BLaER1 (cell line): ENCODE measurements around the gene ASTN2.
A peak's percentile ranks its signal among the peaks of the same experiment; 100 is the strongest.

Experiments
- H3K27ac ChIP-seq: shearing (Covaris generic); formaldehyde crosslinking; 2 replicates; pipeline ENCODE4 v1.8.1; 2022
- H3K27me3 ChIP-seq: shearing (Covaris generic); formaldehyde crosslinking; 2 replicates; pipeline ENCODE4 v1.8.1; 2022
- H3K36me3 ChIP-seq: shearing (Covaris generic); formaldehyde crosslinking; 2 replicates; pipeline ENCODE4 v1.8.1; 2022
- H3K4me1 ChIP-seq: shearing (Covaris generic); formaldehyde crosslinking; 2 replicates; pipeline ENCODE4 v1.8.1; 2022
- H3K4me2 ChIP-seq: shearing (Covaris generic); formaldehyde crosslinking; 2 replicates; pipeline ENCODE4 v1.8.1; 2022
- H3K4me3 ChIP-seq: shearing (Covaris generic); formaldehyde crosslinking; 2 replicates; pipeline ENCODE4 v1.8.1; 2022
- H3K9ac ChIP-seq: shearing (Covaris generic); formaldehyde crosslinking; 2 replicates; pipeline ENCODE4 v1.8.1; 2022
- H3K9me3 ChIP-seq: shearing (Covaris generic); formaldehyde crosslinking; 2 replicates; pipeline ENCODE4 v1.8.1; 2022
- H4K20me1 ChIP-seq: shearing (Covaris generic); formaldehyde crosslinking; 2 replicates; pipeline ENCODE4 v1.8.1; 2022
- Cebpa-rat ChIP-seq: shearing (Covaris generic); IDR thresholded peaks from 2 replicates; pipeline ENCODE4 v1.8.1; 2022

Gene ASTN2

GRCh38 chr9:116449949-116450348 lies 964.9 kb downstream of the ASTN2 start:
- Histone ChIP-seq H3K4me3 (no peak overlapping the region), H3K9ac (no peak overlapping the region), H3K36me3 (no peaks in the 10 kb centered on the region), H3K9me3 (no peaks in the 10 kb centered on the region), H4K20me1 (no peaks in the 10 kb centered on the region), H3K4me2 (no peak overlapping the region), H3K27ac (no peak overlapping the region), H3K4me1 (peaks cover 12% of the 10 kb centered on the region), H3K27me3 (no peaks in the 10 kb centered on the region)
- no peak for TF ChIP-seq Cebpa-rat

- Histone ChIP-seq H3K4me1 (peaks cover 12% of the 10 kb centered on the region), H3K9ac (no peak overlapping the region), H3K27me3 (no peaks in the 10 kb centered on the region), H3K4me3 (no peak overlapping the region), H3K27ac (peak overlapping the region; percentile 40; the same call in 1 of the 2 replicates), H3K36me3 (no peaks in the 10 kb centered on the region), H4K20me1 (no peaks in the 10 kb centered on the region), H3K9me3 (no peaks in the 10 kb centered on the region), H3K4me2 (peak overlapping the region; percentile 49)
- TF ChIP-seq Cebpa-rat = no peak
Measured at GRCh38 chr9:116448431-116448830, 966.4 kb downstream of the ASTN2 start.

GRCh38 chr9:116447934-116448333 lies 966.9 kb downstream of the ASTN2 start:
- H3K9ac ChIP-seq = no peak overlapping the region
- no peak overlapping the region for H3K4me3 ChIP-seq
- no peaks in the 10 kb centered on the region for H3K36me3 ChIP-seq
- H3K4me2 ChIP-seq = peak overlapping the region; percentile 49
- no peaks in the 10 kb centered on the region for H3K27me3 ChIP-seq
- no peaks in the 10 kb centered on the region for H4K20me1 ChIP-seq
- no peaks in the 10 kb centered on the region for H3K9me3 ChIP-seq
- H3K4me1 ChIP-seq = peaks cover 12% of the 10 kb centered on the region
- TF ChIP-seq Cebpa-rat = no peak
- peak overlapping the region; percentile 40; the same call in 1 of the 2 replicates for H3K27ac ChIP-seq

- no peaks in the 10 kb centered on the region for H3K9me3 ChIP-seq
- H3K27me3 ChIP-seq = no peaks in the 10 kb centered on the region
- H3K4me3 ChIP-seq = no peak overlapping the region
- H3K27ac ChIP-seq = no peak overlapping the region
- no peak overlapping the region for H3K4me2 ChIP-seq
- no peak overlapping the region for H3K9ac ChIP-seq
- no peaks in the 10 kb centered on the region for H3K36me3 ChIP-seq
- H4K20me1 ChIP-seq = no peaks in the 10 kb centered on the region
- peaks cover 2% of the 10 kb centered on the region for H3K4me1 ChIP-seq
- no peak for TF ChIP-seq Cebpa-rat
Measured at GRCh38 chr9:116442528-116442927, 972.3 kb downstream of the ASTN2 start.

DNA sequence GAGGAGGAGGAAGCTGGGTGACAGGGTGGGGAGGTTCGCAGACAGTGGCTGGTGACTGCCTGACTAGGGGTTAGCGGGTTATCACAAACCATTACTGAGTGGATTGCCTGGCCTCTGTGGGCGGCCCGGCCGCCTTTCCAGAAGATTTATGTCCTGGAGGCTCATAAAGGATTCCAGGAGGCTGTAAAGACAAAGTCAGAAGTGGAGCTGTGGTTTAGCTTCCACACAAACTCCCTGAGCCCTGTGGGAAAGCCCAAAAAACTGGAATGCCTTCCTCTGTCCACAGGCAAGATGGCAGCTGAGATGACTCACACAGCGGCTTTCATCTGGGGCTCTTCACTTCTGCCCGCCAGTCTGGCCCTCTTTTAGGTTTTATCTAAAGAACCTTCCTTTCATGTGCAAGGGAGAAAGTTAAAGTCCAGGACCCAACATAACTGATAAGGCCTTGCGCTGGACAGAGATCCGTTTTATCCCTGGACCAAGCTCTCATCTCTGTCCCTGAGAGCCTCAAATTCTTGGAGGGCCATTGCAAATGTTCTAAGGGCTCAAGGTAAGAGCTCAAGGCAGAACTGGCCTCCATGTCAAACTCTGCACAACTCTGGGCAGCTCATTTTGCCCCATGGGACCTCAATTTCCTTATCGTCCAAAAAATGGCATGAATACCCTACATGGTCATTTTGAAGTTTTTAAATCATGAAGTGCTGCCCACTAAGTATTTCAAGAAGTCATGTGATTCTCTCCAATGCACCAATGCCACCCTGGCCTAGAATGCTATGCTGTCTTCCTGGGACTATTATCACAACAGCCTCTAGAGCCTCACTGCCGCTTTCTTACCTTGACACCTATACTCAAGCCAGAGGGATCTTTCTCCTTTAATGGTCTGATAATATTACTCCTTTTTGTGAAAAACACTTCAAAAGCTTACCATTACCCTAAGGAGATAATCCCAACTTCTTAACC lies 977.2 kb downstream of the ASTN2 start:
- no peak for TF ChIP-seq Cebpa-rat
- Histone ChIP-seq H4K20me1 (no peaks in the 10 kb centered on the region), H3K36me3 (no peaks in the 10 kb centered on the region), H3K9ac (no peak overlapping the region), H3K9me3 (no peaks in the 10 kb centered on the region), H3K4me2 (no peak overlapping the region), H3K4me1 (no peaks in the 10 kb centered on the region), H3K4me3 (no peak overlapping the region), H3K27me3 (no peaks in the 10 kb centered on the region), H3K27ac (no peak overlapping the region)

GRCh38 chr9:116436121-116436520 lies 978.7 kb downstream of the ASTN2 start:
- Histone ChIP-seq H3K27me3 (no peaks in the 10 kb centered on the region), H3K9me3 (no peaks in the 10 kb centered on the region), H3K4me1 (no peaks in the 10 kb centered on the region), H3K4me2 (no peak overlapping the region), H3K9ac (no peak overlapping the region), H3K4me3 (no peak overlapping the region), H4K20me1 (no peaks in the 10 kb centered on the region), H3K36me3 (no peaks in the 10 kb centered on the region), H3K27ac (no peak overlapping the region)
- TF ChIP-seq Cebpa-rat = no peak

GRCh38 chr9:116435706-116436105 lies 979.2 kb downstream of the ASTN2 start:
- Histone ChIP-seq H3K9ac (no peak overlapping the region), H3K27me3 (no peaks in the 10 kb centered on the region), H3K4me1 (no peaks in the 10 kb centered on the region), H3K4me3 (no peak overlapping the region), H4K20me1 (no peaks in the 10 kb centered on the region), H3K27ac (no peak overlapping the region), H3K4me2 (no peak overlapping the region), H3K36me3 (no peaks in the 10 kb centered on the region), H3K9me3 (no peaks in the 10 kb centered on the region)
- TF ChIP-seq Cebpa-rat = no peak

DNA sequence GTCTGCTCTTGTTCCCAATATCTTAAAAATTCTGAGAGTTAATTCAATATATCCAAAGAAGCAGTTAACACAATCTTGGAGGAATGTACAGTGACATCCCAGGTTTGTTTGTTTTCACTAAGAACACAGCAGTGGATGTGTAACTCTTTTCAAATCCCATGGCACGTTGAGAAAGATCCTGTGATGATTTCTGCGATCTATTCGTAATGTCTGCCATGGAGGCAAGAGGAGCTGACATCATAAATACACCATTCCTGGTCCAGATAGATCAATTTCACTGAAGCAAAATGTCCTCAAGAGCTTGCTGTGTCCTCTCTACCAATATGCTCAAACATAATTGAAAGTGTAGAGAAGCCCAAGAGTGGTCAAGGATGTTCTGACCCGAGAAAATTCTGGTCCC lies 980.5 kb downstream of the ASTN2 start:
- Histone ChIP-seq H3K9me3 (no peaks in the 10 kb centered on the region), H3K4me2 (no peak overlapping the region), H3K4me1 (no peaks in the 10 kb centered on the region), H3K9ac (no peak overlapping the region), H4K20me1 (no peaks in the 10 kb centered on the region), H3K4me3 (no peak overlapping the region), H3K36me3 (no peaks in the 10 kb centered on the region), H3K27me3 (no peaks in the 10 kb centered on the region), H3K27ac (no peak overlapping the region)
- no peak for TF ChIP-seq Cebpa-rat

DNA sequence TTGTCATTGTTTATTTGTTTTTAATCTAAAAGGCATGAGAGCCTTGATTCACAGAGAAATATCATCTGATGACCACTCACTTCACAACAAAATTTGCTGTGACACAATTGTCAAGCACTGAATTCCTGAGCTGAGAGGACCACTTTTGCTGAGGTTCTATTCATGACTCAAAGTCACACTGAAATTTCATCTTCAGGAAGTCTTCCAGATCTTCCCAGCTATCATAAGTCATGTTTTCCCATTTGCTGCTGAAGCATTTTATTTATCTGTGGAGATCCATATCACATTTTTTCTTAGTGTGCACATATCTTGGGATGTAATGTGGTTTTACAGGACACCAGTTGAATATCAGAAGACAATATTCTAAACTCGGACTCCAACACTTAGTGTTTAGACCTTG lies 982.8 kb downstream of the ASTN2 start:
- H3K9me3 ChIP-seq = no peaks in the 10 kb centered on the region
- no peaks in the 10 kb centered on the region for H3K27me3 ChIP-seq
- no peak overlapping the region for H3K4me2 ChIP-seq
- H3K27ac ChIP-seq = no peak overlapping the region
- H3K36me3 ChIP-seq = no peaks in the 10 kb centered on the region
- no peaks in the 10 kb centered on the region for H3K4me1 ChIP-seq
- no peaks in the 10 kb centered on the region for H4K20me1 ChIP-seq
- TF ChIP-seq Cebpa-rat = no peak
- no peak overlapping the region for H3K9ac ChIP-seq
- H3K4me3 ChIP-seq = no peak overlapping the region

DNA sequence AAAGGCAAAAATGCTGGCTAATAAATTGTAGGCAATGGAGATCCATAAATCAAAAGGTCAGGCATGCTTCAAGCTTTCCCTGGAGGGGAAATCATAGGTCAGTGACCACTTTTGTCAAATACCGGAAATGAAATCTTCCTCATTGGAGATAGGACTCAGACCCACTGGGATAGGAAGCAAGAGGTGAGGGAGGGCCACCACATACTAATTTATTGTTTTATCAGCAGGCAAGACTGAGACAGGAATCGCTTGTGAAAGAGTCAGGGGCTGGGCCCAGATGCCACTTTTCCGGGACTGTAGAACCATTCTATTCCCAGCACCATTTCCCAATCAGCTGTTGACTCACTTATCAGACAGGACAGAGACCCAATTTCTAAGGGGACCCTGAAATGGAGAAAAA lies 984.0 kb downstream of the ASTN2 start:
- H3K27me3 ChIP-seq = no peaks in the 10 kb centered on the region
- H3K9ac ChIP-seq = no peak overlapping the region
- H3K9me3 ChIP-seq = no peaks in the 10 kb centered on the region
- H3K27ac ChIP-seq = no peak overlapping the region
- H3K36me3 ChIP-seq = no peaks in the 10 kb centered on the region
- no peaks in the 10 kb centered on the region for H4K20me1 ChIP-seq
- H3K4me1 ChIP-seq = no peaks in the 10 kb centered on the region
- no peak overlapping the region for H3K4me2 ChIP-seq
- TF ChIP-seq Cebpa-rat = no peak
- H3K4me3 ChIP-seq = no peak overlapping the region

- H3K4me3 ChIP-seq = no peak overlapping the region
- no peaks in the 10 kb centered on the region for H3K4me1 ChIP-seq
- H3K27ac ChIP-seq = no peak overlapping the region
- no peak overlapping the region for H3K9ac ChIP-seq
- no peak for TF ChIP-seq Cebpa-rat
- no peaks in the 10 kb centered on the region for H3K36me3 ChIP-seq
- no peaks in the 10 kb centered on the region for H4K20me1 ChIP-seq
- no peaks in the 10 kb centered on the region for H3K9me3 ChIP-seq
- no peak overlapping the region for H3K4me2 ChIP-seq
- no peaks in the 10 kb centered on the region for H3K27me3 ChIP-seq
Measured at GRCh38 chr9:116425244-116425643, 989.6 kb downstream of the ASTN2 start.
